C1 segment of cervical spinal cord (tissue), 14 donors: ENCODE measurements around the gene RGL4.
A peak's percentile ranks its signal among the peaks of the same experiment; 100 is the strongest.

Source experiments
- DNase-seq, 14 donors: peaks; one replicate each; lab custom pipeline; 2025; lab: John Stamatoyannopoulos, UW

The RGL4 gene

GRCh38 chr22:23678133-23678532 is 12.7 kb upstream of the RGL4 start:
- DNase-seq: no peak

DNA sequence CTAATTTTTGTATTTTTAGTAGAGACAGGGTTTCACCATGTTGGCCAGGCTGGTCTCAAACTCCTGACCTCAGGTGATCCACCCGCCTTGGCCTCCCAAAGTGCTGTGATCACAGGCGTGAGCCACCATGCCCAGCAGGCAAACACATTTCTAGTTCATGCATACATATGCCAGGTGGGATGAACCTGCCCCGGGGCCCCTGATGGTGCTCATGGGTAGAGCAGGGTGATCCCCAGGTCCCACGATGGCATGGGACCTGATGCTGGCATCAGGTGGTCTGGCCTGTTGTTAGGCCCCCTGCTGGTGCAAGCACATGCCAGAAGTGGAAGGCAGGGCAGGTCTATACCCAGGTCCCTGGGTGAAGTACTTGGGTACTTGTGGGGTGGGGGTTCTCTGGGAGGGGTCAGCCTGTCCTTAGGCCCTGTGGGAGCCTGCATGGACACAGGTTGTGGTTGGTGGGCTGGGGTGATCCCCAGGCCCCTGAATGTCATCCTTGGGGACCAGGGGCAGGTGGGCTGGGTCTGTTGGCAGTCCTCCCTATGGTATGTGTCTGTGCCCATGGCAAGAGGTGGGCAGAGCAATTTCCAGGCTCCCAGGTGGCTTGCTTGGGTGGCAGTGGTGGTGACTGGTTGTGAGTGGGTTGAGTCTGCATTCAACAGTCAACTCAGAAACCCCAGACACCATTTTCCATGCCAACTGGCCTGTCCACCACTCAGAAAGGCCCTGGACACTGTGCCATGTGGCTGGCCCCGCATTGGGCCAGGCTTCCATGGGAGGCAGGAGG is 9.6 kb upstream of the RGL4 start:
- no peak for DNase-seq

GRCh38 chr22:23682077-23682476 is 8.7 kb upstream of the RGL4 start:
- DNase-seq: no peak

- no peak for DNase-seq
These were observed 7.9 kb upstream of the RGL4 start for GRCh38 chr22:23682827-23683355.

DNA sequence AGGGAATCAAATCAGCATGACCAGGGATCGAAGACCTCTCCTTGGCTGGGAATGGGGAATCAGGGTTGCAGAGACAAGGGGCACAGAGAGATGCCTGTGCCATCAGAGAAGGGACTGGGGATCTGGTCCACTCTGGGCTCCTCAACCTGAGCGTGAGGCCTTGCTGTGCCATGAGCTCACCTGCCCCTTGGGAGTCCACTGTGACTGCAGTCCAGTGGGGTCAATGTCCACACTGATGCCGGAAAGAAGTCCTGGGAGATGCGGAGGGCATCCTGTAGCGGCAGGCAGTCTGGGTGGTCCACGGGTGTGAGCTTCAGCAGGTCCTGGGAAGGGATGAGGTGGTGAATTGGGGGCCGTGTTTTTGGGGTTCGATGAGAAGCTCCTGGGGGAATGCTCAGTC is 7.3 kb upstream of the RGL4 start:
- DNase-seq: no peak

GRCh38 chr22:23684026-23684425 is 6.8 kb upstream of the RGL4 start:
- peak in 6 of 14 donors; percentile 9 to 49 (median 36) for DNase-seq

- peak in 1 of 14 donors; percentile 27 for DNase-seq
These were observed 6.2 kb upstream of the RGL4 start for GRCh38 chr22:23684561-23685031.

DNA sequence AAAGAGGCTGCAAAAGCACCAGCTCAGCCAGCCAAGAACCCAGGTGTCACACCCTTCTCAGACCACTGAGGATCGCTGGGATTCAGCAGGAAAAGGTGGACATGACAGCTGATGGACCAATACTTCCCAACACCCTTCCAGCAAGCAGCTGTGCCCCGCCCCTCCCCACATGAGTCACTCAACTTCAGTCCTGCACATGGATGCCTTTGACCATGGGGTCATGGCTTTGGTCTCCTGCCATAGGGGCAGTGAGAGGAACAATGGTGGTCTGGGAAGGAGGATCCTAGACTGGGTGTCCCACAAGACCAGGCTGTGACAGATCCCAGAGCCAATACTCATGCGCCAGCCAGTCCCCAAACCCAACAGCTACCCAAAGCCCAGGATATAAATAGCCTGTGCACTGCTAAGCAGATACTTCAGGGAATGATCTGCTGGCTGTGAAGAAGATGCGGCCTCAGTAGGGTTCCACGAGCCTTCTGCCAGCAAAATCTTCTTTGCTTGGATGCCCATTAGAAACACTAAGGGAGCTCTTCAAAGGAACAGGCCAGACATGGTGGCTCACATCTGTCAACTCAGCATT is 5.5 kb upstream of the RGL4 start:
- no peak for DNase-seq

- peak in 1 of 14 donors; percentile 85 for DNase-seq
These were observed 4.3 kb upstream of the RGL4 start for GRCh38 chr22:23686416-23687024.

DNA sequence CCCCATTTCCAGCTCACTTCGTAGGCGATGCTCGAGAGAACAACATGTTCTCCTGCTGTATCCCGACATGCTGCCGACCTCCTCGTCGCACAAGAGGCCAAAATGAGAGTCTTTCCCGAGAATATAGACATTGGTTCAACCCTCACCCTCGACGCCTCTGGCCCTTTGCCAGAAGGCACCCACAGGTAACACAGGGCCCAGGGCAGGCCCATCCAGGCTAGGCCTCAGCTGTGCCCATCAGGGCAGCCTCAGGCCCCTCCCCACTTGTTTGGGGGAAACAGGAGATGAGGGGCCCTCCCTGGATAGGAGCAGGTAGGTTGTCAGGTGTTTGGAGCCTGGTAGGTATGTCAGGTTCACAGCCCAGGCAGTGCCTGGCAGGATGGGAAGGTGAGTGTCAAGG is 2.7 kb upstream of the RGL4 start:
- no peak for DNase-seq

GRCh38 chr22:23688571-23688970 is 2.2 kb upstream of the RGL4 start:
- DNase-seq: no peak

DNA sequence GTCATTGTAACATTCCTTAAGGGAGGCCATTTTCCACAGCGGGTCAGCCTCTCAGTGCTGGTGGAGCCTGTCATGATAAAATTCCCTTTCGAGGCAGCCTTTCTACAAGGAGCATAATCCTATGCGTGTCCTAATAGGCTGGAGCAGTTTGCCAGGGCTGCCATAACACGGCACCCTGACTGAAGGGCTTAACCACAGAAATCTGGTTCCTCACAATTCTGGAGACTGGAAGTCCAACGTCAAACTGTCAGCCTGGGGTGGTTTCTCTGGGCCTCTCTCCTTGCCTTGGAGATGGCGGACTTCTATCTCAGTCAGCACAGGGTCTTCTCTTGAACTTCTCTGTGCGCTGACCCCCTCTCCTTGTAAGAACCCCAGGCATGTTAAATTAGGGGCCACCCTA is 1.4 kb upstream of the RGL4 start:
- DNase-seq: no peak

DNA sequence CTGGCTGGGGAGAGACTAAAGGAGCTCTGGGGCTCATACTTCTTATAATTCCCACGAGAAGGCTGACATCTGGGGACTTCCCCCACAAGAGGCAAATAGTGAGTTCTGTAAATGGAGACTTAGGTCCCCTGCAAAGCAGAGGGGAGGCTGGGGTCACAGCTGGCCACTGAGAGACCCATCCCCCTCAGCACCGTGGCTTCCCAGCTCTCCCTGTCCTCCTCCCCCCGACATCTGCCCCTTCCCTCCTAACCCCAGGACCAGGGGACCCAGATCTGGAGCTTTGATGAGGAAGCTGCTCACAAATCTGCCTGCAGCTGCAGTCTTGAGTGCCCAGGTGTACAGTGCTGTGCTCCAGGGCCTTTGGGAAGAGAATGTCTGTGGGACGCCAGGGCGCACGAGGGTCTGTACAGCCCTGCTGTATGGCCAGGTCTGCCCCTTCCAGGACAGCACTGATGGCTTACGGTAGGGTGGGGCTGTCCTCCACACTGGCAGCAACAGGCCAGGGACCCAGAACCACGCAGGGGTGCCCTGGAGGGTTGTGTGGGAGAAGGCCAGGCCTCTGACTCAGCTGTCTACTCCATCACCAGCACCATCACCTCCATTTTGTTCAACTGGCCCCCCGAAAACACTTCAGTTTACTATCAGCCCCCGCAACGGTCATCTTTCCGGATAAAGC is 1.1 kb downstream of the RGL4 start:
- no peak for DNase-seq

GRCh38 chr22:23692598-23693291 is 1.9 kb downstream of the RGL4 start:
- no peak for DNase-seq

DNA sequence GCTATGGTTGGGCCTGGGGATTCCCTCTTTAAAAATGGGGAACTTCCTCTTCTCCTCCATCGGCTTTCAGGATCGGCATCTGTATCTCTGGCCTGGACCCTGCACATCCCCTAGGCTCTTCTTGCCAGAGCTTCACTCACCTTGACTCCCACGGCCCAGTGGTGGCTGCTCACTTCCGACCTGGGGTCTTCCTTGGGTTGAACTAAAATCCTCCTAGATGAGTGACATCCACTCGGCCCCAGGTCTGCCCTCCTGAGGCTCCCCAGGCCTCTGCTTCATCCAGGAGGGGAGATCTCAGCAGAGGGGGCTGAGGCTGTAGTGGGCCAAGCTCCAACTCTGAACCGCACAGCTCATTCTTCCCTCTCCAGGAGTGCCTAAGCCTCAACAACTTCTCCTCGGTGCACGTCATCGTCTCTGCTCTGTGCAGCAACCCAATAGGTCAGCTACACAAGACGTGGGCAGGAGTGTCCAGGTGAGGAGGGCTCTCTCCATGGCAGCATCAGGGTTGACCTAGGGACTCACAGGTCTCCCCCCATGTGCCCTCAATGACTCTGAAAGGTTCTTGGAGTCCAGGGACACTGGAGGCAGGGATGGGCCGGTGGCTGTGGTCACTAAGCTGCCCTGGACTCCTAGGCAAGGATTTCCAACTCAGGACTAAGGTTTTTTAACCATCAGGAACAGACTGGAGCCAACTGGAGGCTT is 3.3 kb downstream of the RGL4 start:
- no peak for DNase-seq

DNA sequence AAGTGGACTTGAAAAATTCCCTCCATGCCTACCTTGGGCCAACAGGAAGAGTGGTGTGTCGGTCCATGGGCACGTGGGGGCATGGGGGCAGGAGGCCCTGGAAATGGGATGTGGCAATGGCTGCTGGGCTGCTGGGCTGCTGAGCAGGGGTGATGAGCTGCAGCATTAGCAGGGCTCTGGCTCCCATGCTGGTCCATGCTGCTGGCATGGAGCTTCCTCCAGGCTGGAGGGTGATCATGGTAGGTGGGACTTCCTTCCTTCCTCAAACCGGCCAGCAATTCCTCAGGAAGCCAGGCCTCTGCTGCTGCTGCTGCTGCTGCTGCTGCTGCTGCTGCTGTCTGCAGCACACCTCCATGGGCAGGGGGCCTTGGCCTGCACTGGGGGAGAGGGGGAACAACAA is 4.3 kb downstream of the RGL4 start:
- no peak for DNase-seq

DNA sequence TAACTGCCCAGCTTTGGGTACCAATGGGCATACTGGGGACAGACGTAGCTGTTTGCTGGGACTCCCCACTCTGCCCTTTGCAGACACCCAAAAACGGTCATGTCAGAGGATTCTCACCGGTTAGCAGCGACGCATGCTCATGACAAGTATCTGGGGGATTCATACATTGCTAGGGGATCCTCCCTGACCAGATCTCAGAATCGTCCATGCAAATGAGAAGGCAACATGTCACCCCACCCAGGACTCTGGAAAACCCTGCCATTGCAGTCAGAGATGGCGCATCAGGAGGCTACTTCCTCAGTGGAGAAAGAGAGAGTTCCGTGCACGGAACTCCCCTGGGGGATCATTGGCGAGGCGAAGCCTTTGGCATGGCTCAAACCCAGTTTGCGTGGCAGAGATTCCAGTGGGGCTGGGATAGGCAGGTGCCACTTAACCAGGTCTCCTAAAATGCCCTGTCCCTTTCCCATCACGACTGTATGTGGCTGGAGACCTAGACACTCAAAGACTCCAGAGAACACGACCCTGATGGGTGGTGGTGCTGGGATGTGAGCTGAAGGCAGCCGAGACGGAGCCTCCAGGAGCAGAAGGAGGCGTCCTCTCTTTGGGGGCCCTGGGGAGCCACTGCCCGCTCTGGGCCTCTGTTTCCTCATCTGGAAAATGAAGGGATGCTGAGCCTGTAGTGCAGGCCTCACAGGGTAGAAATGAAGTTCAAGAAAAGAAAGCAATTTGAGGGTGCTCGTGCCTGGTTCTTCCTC is 4.9 kb downstream of the RGL4 start:
- DNase-seq: no peak

- DNase-seq: no peak
These were observed 5.6 kb downstream of the RGL4 start for GRCh38 chr22:23696326-23696851.

GRCh38 chr22:23697031-23697970 is 6.5 kb downstream of the RGL4 start:
- no peak for DNase-seq
